ENCODE measurements around the gene CDK1.

- TF ChIP-seq RELA (CRISPR knock-in tag; IDR thresholded peaks at IDR 0.05; ENCODE audit: borderline replicate concordance) (no peak), CTCF (IDR thresholded peaks at IDR 0.05) (no peak), ZSCAN18 (CRISPR knock-in tag; IDR thresholded peaks at IDR 0.05) (no peak), MAX (CRISPR knock-in tag; IDR thresholded peaks at IDR 0.05) (no peak)
These were observed 29.2 kb downstream of the CDK1 start for GRCh38 chr10:60807499-60807898.

Data from WTC11 (cell line).